Stimulated activated effector memory CD8-positive, alpha-beta T cell treated with anti-CD3 and anti-CD28 coated beads, Interleukin-12 subunit alpha, Interleukin-12 subunit beta, amount 100 ng/mL, for 72 hours (primary cell): ENCODE measurements around the gene TAS2R4.
"Not testable (repeated sequence)": the region's sequence is repeated elsewhere in the genome, so short reads cannot be mapped to it uniquely, and the experiment has no call there.

Experiments used
- ATAC-seq: fragments of 150-1000 bp; cut with Tn5 transposase; 2 replicates; pipeline ENCODE4 v1.10.0; 2021
- DNase-seq, 2 donors: peaks; one replicate each; pipeline ENCODE4 v3.0.0; 2021 to 2022; ENCODE audit warnings: low spot score in 2 of 2
- H3K27ac Mint-ChIP-seq: one replicate; pipeline ENCODE4 v1.8.0; 2022; ENCODE audit warnings: mild to moderate bottlenecking, mixed read lengths
- H3K36me3 Mint-ChIP-seq: one replicate; pipeline ENCODE4 v1.8.0; 2022; ENCODE audit warnings: mild to moderate bottlenecking, mixed read lengths
- H3K4me1 Mint-ChIP-seq: one replicate; pipeline ENCODE4 v1.8.0; 2022; ENCODE audit warnings: mixed read lengths
- H3K4me3 Mint-ChIP-seq: one replicate; pipeline ENCODE4 v1.8.0; 2022; ENCODE audit warnings: mild to moderate bottlenecking, mixed read lengths
- H3K9me3 Mint-ChIP-seq: one replicate; pipeline ENCODE4 v1.8.0; 2022; ENCODE audit warnings: mixed read lengths

TAS2R4 gene

DNA sequence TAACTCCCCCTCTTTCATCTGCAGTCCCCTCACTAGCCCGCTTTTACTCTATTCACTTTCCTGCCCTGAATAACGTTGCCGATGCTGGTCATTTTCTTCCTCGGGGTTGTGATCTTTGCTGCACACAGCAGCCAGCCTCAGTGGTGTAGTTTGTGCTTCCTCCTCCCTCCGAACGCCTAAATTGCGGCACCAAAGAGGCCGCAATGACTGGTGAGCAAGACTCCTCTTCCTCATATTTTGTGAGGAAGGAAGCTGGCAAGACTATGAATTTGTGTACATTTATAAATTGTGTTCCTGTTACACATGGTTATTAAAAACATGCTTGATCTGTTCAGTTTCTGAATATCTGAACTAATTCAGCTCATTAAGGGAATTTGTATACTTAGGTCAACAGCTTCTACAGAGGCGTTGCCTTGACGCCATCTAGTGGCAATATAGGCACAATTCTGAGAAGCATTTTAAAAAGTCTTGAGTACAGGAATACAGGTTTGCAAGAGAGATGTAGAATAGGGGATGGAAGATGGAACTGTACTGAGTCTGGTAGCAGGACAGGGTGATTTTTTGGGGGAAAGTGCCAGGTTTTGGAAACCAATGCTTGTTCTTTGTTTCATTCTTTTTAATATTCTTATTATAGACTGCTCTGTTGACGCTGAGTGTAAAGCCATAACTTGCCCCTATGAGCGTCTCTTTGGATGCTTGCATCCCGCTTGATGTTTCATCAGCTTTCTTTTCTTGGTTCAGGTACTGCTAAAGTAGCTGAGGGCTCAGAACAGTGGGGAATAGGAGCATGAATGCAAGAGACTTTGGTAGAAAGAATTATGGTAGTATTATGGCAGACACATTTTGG, 9.5 kb downstream of the TAS2R4 start:
- ATAC-seq = peak; percentile 48
- H3K36me3 Mint-ChIP-seq = peaks cover 14% of the 10 kb centered on the region

GRCh38 chr7:141788296-141788695, 11.8 kb downstream of the TAS2R4 start:
- Mint-ChIP-seq H3K4me3 (no peak overlapping the region), H3K36me3 (peaks cover 14% of the 10 kb centered on the region), H3K4me1 (no peaks in the 10 kb centered on the region), H3K27ac (peak overlapping the region; percentile 52), H3K9me3 (no peaks in the 10 kb centered on the region)
- no peak for DNase-seq
- ATAC-seq = no peak

More for the DNA sequence above, 9.5 kb downstream of the TAS2R4 start:
- H3K4me1 Mint-ChIP-seq = no peaks in the 10 kb centered on the region
- no peaks in the 10 kb centered on the region for H3K9me3 Mint-ChIP-seq
- H3K4me3 Mint-ChIP-seq = no peak overlapping the region
- DNase-seq = no peak
- peak overlapping the region; percentile 41 for H3K27ac Mint-ChIP-seq

DNA sequence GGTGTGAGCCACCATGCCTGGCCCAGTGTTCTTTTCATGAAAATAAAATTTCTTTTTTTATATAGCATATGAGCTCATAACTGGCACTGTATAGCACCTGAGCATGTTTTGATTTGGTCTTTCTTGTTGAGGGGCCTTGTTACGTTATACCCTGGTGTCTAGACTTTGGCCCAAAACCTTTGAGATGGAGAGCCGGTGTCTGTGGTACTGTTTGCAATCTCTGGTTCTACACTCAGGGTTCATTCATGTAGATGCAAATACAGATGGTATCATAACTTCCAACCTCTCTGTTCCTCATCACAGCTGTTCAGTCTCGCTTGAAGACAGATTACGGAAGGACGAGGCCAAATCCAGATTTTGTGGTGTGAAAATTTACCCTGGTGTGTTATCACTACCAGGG, 13.4 kb downstream of the TAS2R4 start, which contains the start of gene TAS2R5:
TAS2R5 (plus strand) TSS at position 301 of the 400 bp plus-strand sequence. CDS start 145 bp downstream, outside the sequence.
- H3K4me1 Mint-ChIP-seq = no peaks in the 10 kb centered on the region
- H3K36me3 Mint-ChIP-seq = peaks cover 14% of the 10 kb centered on the region
- ATAC-seq (no peak), DNase-seq (no peak)
- no peaks in the 10 kb centered on the region for H3K9me3 Mint-ChIP-seq
- no peak within 1 kb of the TSS for H3K27ac Mint-ChIP-seq
- H3K4me3 Mint-ChIP-seq = no peak within 1 kb of the TSS

- H3K27ac Mint-ChIP-seq = peak overlapping the region; percentile 27
- H3K9me3 Mint-ChIP-seq = no peaks in the 10 kb centered on the region
- H3K36me3 Mint-ChIP-seq = peaks cover 19% of the 10 kb centered on the region
- no peak overlapping the region for H3K4me3 Mint-ChIP-seq
- DNase-seq (no peak), ATAC-seq (no peak)
- no peaks in the 10 kb centered on the region for H3K4me1 Mint-ChIP-seq
Measured at GRCh38 chr7:141792526-141792925, 16.1 kb downstream of the TAS2R4 start.

DNA sequence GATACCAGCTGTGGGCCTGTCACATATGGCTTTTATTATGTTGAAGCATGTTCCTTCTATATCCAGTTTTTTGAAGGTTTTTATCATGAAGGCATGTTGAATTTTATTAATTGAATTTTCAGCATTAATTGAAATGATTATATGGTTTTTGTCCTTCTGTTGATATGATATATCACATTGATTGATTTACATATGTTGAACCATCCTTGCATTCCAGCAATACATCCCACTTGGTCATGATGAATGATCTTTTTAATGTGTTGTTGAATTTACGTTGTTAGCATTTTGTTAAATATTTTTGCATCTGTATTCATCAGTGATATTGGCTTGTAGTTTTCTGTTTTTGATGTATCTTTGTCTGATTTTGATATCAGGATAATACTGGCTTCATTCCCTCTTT, 43.6 kb downstream of the TAS2R4 start:
- no peak for DNase-seq
- no peak overlapping the region for H3K27ac Mint-ChIP-seq
- H3K4me1 Mint-ChIP-seq = no peaks in the 10 kb centered on the region
- no peak for ATAC-seq
- H3K9me3 Mint-ChIP-seq = peaks cover 40% of the 10 kb centered on the region
- no peaks in the 10 kb centered on the region for H3K36me3 Mint-ChIP-seq
- no peak overlapping the region for H3K4me3 Mint-ChIP-seq

DNA sequence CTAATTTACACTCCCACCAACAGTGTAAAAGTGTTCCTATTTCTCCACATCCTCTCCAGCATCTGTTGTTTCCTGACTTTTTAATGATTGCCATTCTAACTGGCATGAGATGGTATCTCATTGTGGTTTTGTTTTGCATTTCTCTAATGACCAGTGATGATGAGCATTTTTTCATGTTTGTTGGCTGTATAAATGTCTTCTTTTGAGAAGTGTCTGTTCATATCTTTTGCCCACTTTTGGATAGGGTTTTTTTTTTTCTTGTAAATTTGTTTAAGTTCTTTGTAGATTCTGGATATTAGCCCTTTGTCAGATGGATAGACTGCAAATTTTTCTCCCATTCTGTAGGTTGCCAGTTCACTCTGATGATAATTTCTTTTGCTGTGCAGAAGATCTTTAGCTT, 46.0 kb downstream of the TAS2R4 start:
- not testable (repeated sequence) for H3K27ac Mint-ChIP-seq, H3K4me1 Mint-ChIP-seq, H3K4me3 Mint-ChIP-seq, ATAC-seq, H3K36me3 Mint-ChIP-seq, DNase-seq
- H3K9me3 Mint-ChIP-seq = peaks cover 38% of the 10 kb centered on the region
